Keratinocyte (primary cell): Measurements from ENCODE around the gene EPB41L4B. TPM values are rescaled to one million over a fixed set of nuclear protein-coding genes. Genes with fewer than 3 reads are reported as not detected.
A peak's percentile ranks its signal among the peaks of the same experiment; 100 is the strongest.

Experiments used
- DNase-seq: peaks from one replicate; pipeline ENCODE4 v3.0.0-alpha.2; 2011; ENCODE audit warnings: low read depth, missing footprints, low spot score
- FAIRE-seq: peaks from 2 replicates; lab custom pipeline; 2011; peaks lifted over from hg19 to GRCh38; lab: Jason Lieb, UNC
- H2AFZ ChIP-seq: 2 replicates; pipeline ENCODE4 v1.6.0; 2012; ENCODE audit warnings: low read length, control low read depth, inconsistent platforms; ENCODE audit not compliant: control insufficient read depth
- H3K27ac ChIP-seq: 2 replicates; pipeline ENCODE4 v1.5.1; 2011; ENCODE audit warnings: low read length; ENCODE audit not compliant: control insufficient read depth, insufficient read depth
- H3K27me3 ChIP-seq: 3 replicates; pipeline ENCODE4 v1.6.0; 2011; ENCODE audit warnings: low read length; ENCODE audit not compliant: control insufficient read depth, insufficient read depth; ENCODE audit errors: extremely low read depth
- H3K36me3 ChIP-seq, 2 experiments: 2 replicates in 1 of 2; 3 replicates in 1 of 2; pipeline ENCODE4 v1.5.1; 2011; ENCODE audit warnings: low read length in 2 of 2, mild to moderate bottlenecking in 1 of 2; ENCODE audit not compliant: control insufficient read depth in 2 of 2, insufficient read depth in 2 of 2; ENCODE audit errors: extremely low read depth in 1 of 2
- H3K4me1 ChIP-seq: 3 replicates; pipeline ENCODE4 v1.5.1; 2011; ENCODE audit warnings: low read length; ENCODE audit not compliant: control insufficient read depth, insufficient read depth; ENCODE audit errors: extremely low read depth
- H3K4me2 ChIP-seq: 3 replicates; pipeline ENCODE4 v1.6.0; 2011; ENCODE audit warnings: low read depth, low read length; ENCODE audit not compliant: control insufficient read depth, insufficient read depth; ENCODE audit errors: extremely low read depth
- H3K4me3 ChIP-seq, 3 experiments: fragments of 200-600 bp in 1 of 3; sonication (generic) in 1 of 3; 2 replicates in 2 of 3; 3 replicates in 1 of 3; pipeline ENCODE4 v1.5.1; 2011 to 2016; ENCODE audit warnings: low read length in 3 of 3, mild to moderate bottlenecking in 3 of 3, control low read depth in 2 of 3, inconsistent platforms in 1 of 3, low read depth in 1 of 3, mixed read lengths in 1 of 3, mixed run types in 1 of 3, moderate library complexity in 1 of 3; ENCODE audit not compliant: control insufficient read depth in 2 of 3, insufficient read depth in 2 of 3; ENCODE audit errors: extremely low read depth in 1 of 3
- H3K79me2 ChIP-seq: 2 replicates; pipeline ENCODE4 v1.6.0; 2012; ENCODE audit warnings: low read length; ENCODE audit not compliant: control insufficient read depth, insufficient read depth
- H3K9ac ChIP-seq: 3 replicates; pipeline ENCODE4 v1.6.0; 2011; ENCODE audit warnings: low read length; ENCODE audit not compliant: control insufficient read depth, insufficient read depth; ENCODE audit errors: extremely low read depth
- H3K9me1 ChIP-seq: 3 replicates; pipeline ENCODE4 v1.6.0; 2011; ENCODE audit warnings: low read length; ENCODE audit not compliant: control insufficient read depth, insufficient read depth; ENCODE audit errors: extremely low read depth
- H3K9me3 ChIP-seq: 2 replicates; pipeline ENCODE4 v1.5.1; 2012; ENCODE audit warnings: low read depth, low read length; ENCODE audit not compliant: control insufficient read depth
- H4K20me1 ChIP-seq: 3 replicates; pipeline ENCODE4 v1.6.0; 2011; ENCODE audit warnings: low read length; ENCODE audit not compliant: control insufficient read depth, insufficient read depth; ENCODE audit errors: extremely low read depth
- EZH2 ChIP-seq: IDR thresholded peaks from one replicate; pipeline ENCODE4 v1.6.1; 2012; ENCODE audit warnings: inconsistent platforms, mild to moderate bottlenecking, low read length, moderate library complexity
- dilution Hi-C: fragments of 300-500 bp; cut with MboI; formaldehyde crosslinking; loops from one replicate; pipeline ENCODE4 v1.7.0; 2020; ENCODE audit warnings: low sequenced_read_pairs; ENCODE audit not compliant: extremely low pct_ligation_motif_present
- polyA plus RNA-seq, 5 experiments: library from polyadenylated mRNA; depleted of rRNA in 3 of 5; stranded (reverse) in 3 of 5; stranded (forward) in 1 of 5; unstranded in 1 of 5; fragments of >200 nt; gene quantifications; 1 replicate in 1 of 5; 2 replicates in 3 of 5; 3 replicates in 1 of 5; pipeline versions ENCODE4 v1.2.1 to v1.2.3, GENCODE V29; 2011 to 2012; ENCODE audit warnings: missing spikeins in 2 of 5, low read depth in 1 of 5, low replicate concordance in 1 of 5
- TF ChIP-seq, protein P1 (sequence below), 3 experiments: IDR thresholded peaks in 1 of 3; conservative IDR thresholded peaks in 1 of 3; optimal IDR thresholded peaks in 1 of 3; 2 replicates in 2 of 3; 3 replicates in 1 of 3; pipeline versions ENCODE3 to v1.5.1; 2011; ENCODE audit warnings: low read length in 3 of 3, mild to moderate bottlenecking in 3 of 3, moderate library complexity in 2 of 3, control low read depth in 1 of 3, inconsistent platforms in 1 of 3; ENCODE audit not compliant: insufficient read depth in 2 of 3; ENCODE audit errors: extremely low read depth in 1 of 3

Gene EPB41L4B
- polyA plus RNA-seq, 1 donor (not counting 4 experiments of a cell fraction or from before 2014, with no cell fraction given): 13.7 TPM

DNA sequence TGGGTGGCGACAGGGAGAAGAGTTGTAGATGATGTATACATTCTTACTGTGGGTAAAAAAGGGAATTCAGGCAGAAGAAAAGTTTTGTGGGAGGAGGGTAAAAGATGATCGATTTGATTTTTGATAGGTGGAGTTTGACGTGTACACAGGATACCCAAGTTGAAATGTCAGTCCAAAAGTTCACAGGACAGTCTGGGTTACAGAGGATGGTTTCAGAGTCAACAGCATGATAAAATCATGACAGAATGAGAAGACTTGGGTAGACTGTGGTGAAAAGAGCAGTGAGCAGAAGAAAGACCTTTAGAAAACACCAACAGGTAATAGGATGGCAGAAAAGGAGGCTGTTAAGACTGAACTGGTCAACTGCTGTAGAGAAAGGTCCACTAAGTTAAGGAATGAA lies 81.6 kb downstream of the EPB41L4B start:
- no peak overlapping the region for H3K4me2 ChIP-seq
- no peak overlapping the region for H3K27ac ChIP-seq

DNA sequence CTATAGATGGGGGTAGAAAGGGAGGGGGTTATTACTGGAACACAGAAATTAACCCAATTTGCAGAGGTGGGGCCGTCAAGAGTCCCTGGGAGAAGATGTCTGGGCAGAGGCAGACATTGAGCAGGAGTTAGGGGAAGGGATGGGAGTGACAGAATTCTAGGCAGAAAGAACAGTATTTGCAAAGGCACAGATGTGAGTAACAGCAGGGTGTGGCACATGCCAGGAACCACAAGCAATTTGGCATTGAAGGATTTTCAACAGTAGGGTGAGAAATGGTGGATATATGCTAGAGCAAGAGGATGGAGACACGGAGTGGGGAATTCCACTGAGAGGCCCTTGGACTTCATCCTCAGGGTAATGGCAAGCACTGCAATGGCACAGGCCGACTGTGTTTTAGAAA lies 82.2 kb downstream of the EPB41L4B start:
- H3K4me3 ChIP-seq: no peak overlapping the region
- H3K27ac ChIP-seq: no peak overlapping the region
- H3K4me1 ChIP-seq: peaks cover 12% of the 10 kb centered on the region
- no peaks in the 10 kb centered on the region for H3K9me1 ChIP-seq
- H3K36me3 ChIP-seq: peaks cover 0 to 2% of the 10 kb centered on the region in 2 experiments
- no peak overlapping the region for H3K9ac ChIP-seq
- DNase-seq (no peak), FAIRE-seq (peak; percentile 77)
- no peaks in the 10 kb centered on the region for H3K27me3 ChIP-seq
- no peak overlapping the region for H2AFZ ChIP-seq
- no peaks in the 10 kb centered on the region for H3K79me2 ChIP-seq
- H3K9me3 ChIP-seq: no peaks in the 10 kb centered on the region
- no peaks in the 10 kb centered on the region for H4K20me1 ChIP-seq
- no peak for TF ChIP-seq EZH2
- TF ChIP-seq, protein P1, sequence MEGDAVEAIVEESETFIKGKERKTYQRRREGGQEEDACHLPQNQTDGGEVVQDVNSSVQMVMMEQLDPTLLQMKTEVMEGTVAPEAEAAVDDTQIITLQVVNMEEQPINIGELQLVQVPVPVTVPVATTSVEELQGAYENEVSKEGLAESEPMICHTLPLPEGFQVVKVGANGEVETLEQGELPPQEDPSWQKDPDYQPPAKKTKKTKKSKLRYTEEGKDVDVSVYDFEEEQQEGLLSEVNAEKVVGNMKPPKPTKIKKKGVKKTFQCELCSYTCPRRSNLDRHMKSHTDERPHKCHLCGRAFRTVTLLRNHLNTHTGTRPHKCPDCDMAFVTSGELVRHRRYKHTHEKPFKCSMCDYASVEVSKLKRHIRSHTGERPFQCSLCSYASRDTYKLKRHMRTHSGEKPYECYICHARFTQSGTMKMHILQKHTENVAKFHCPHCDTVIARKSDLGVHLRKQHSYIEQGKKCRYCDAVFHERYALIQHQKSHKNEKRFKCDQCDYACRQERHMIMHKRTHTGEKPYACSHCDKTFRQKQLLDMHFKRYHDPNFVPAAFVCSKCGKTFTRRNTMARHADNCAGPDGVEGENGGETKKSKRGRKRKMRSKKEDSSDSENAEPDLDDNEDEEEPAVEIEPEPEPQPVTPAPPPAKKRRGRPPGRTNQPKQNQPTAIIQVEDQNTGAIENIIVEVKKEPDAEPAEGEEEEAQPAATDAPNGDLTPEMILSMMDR (optimal IDR thresholded peaks at IDR 0.05 in 1 of 3, IDR thresholded peaks at IDR 0.05 in 1 of 3, conservative IDR thresholded peaks at IDR 0.05 in 1 of 3; ENCODE audit: extremely low read depth in 1 of 3, insufficient read depth in 2 of 3, low read length in 3 of 3): no peak
- peak overlapping the region; percentile 25 for H3K4me2 ChIP-seq
- dilution Hi-C loops: no loop called here

More for the DNA sequence above, 81.6 kb downstream of the EPB41L4B start:
- dilution Hi-C loops: no loop called here
- FAIRE-seq: no peak
- Histone ChIP-seq H3K4me3 (no peak overlapping the region), H3K36me3 (peaks cover 0 to 2% of the 10 kb centered on the region in 2 experiments), H3K9me3 (no peaks in the 10 kb centered on the region), H4K20me1 (no peaks in the 10 kb centered on the region), H2AFZ (no peak overlapping the region), H3K9me1 (no peaks in the 10 kb centered on the region), H3K4me1 (peaks cover 12% of the 10 kb centered on the region), H3K79me2 (no peaks in the 10 kb centered on the region), H3K9ac (no peak overlapping the region), H3K27me3 (no peaks in the 10 kb centered on the region)
- no peak for DNase-seq
- no peak for TF ChIP-seq EZH2
- TF ChIP-seq, protein P1 (optimal IDR thresholded peaks at IDR 0.05 in 1 of 3, IDR thresholded peaks at IDR 0.05 in 1 of 3, conservative IDR thresholded peaks at IDR 0.05 in 1 of 3; ENCODE audit: extremely low read depth in 1 of 3, insufficient read depth in 2 of 3, low read length in 3 of 3): no peak
